ENCODE results near the gene SLC10A7.
A peak's percentile ranks its signal among the peaks of the same experiment; 100 is the strongest.

SLC10A7 gene

GRCh38 chr4:146333895-146334262, 187.9 kb downstream of the SLC10A7 start:
- no peak for ATAC-seq
- TF ChIP-seq, protein P1, sequence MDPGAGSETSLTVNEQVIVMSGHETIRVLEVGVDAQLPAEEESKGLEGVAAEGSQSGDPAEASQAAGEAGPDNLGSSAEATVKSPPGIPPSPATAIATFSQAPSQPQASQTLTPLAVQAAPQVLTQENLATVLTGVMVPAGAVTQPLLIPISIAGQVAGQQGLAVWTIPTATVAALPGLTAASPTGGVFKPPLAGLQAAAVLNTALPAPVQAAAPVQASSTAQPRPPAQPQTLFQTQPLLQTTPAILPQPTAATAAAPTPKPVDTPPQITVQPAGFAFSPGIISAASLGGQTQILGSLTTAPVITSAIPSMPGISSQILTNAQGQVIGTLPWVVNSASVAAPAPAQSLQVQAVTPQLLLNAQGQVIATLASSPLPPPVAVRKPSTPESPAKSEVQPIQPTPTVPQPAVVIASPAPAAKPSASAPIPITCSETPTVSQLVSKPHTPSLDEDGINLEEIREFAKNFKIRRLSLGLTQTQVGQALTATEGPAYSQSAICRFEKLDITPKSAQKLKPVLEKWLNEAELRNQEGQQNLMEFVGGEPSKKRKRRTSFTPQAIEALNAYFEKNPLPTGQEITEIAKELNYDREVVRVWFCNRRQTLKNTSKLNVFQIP (CRISPR knock-in tag; IDR thresholded peaks at IDR 0.05; ENCODE audit: borderline replicate concordance, low read depth), result no peak
- TF ChIP-seq ISL1 (CRISPR knock-in tag; IDR thresholded peaks at IDR 0.05) (no peak), RARB (CRISPR knock-in tag; IDR thresholded peaks at IDR 0.05) (no peak), BACH2 (CRISPR knock-in tag; IDR thresholded peaks at IDR 0.05; ENCODE audit: borderline replicate concordance) (no peak), OSR1 (CRISPR knock-in tag; IDR thresholded peaks at IDR 0.05) (no peak), TCF4 (CRISPR knock-in tag; IDR thresholded peaks at IDR 0.05; ENCODE audit: borderline replicate concordance) (no peak), PPARA (CRISPR knock-in tag; IDR thresholded peaks at IDR 0.05; ENCODE audit: borderline replicate concordance) (no peak), ZNF565 (CRISPR knock-in tag; conservative IDR thresholded peaks at IDR 0.05; ENCODE audit: low read depth) (no peak), ZFP3 (CRISPR knock-in tag; IDR thresholded peaks at IDR 0.05) (no peak), TOX (CRISPR knock-in tag; IDR thresholded peaks at IDR 0.05; ENCODE audit: borderline replicate concordance) (no peak), ZNF8 (CRISPR knock-in tag; IDR thresholded peaks at IDR 0.05) (no peak), CSDC2 (CRISPR knock-in tag; IDR thresholded peaks at IDR 0.05) (no peak), CSRNP3 (CRISPR knock-in tag; IDR thresholded peaks at IDR 0.05) (no peak), SNAI2 (CRISPR knock-in tag; IDR thresholded peaks at IDR 0.05) (no peak)
- TF ChIP-seq, protein P2, sequence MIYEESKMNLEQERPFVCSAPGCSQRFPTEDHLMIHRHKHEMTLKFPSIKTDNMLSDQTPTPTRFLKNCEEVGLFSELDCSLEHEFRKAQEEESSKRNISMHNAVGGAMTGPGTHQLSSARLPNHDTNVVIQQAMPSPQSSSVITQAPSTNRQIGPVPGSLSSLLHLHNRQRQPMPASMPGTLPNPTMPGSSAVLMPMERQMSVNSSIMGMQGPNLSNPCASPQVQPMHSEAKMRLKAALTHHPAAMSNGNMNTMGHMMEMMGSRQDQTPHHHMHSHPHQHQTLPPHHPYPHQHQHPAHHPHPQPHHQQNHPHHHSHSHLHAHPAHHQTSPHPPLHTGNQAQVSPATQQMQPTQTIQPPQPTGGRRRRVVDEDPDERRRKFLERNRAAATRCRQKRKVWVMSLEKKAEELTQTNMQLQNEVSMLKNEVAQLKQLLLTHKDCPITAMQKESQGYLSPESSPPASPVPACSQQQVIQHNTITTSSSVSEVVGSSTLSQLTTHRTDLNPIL (CRISPR knock-in tag; IDR thresholded peaks at IDR 0.05; ENCODE audit: low read depth), result no peak

DNA sequence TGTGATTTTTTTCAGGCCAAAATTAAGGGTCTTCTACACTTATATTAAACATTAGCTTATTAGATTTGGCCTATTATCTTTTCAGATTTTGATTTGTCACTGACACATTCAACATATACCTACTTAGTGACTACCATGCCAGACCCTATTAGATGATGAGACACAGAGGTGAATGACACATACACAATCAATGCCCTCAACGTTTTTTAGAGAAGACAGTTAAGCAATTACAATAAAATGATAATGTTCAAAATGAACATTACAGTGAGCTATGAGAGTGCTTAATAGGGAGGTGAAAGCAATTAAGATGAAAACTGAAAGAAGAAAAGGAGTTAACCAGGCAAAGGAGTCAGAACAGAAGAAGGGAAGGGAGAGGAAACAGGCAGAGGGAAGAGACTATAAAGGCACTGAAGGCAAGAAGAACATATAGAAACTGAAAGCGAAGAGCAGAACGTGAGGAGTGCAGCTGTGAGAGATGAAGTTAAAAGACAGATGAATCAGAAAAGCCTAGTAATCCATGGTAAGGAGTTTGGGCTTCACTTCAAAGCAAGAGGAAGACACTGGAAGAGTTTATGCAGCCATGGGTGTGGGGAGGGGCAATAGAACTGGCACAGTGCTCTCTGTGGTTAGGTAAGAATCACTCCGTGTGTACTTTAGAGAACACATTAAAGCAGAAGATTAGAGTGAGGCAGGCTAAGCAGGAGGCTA, 188.4 kb downstream of the SLC10A7 start:
- TF ChIP-seq, protein P3, sequence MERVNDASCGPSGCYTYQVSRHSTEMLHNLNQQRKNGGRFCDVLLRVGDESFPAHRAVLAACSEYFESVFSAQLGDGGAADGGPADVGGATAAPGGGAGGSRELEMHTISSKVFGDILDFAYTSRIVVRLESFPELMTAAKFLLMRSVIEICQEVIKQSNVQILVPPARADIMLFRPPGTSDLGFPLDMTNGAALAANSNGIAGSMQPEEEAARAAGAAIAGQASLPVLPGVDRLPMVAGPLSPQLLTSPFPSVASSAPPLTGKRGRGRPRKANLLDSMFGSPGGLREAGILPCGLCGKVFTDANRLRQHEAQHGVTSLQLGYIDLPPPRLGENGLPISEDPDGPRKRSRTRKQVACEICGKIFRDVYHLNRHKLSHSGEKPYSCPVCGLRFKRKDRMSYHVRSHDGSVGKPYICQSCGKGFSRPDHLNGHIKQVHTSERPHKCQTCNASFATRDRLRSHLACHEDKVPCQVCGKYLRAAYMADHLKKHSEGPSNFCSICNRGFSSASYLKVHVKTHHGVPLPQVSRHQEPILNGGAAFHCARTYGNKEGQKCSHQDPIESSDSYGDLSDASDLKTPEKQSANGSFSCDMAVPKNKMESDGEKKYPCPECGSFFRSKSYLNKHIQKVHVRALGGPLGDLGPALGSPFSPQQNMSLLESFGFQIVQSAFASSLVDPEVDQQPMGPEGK (CRISPR knock-in tag; IDR thresholded peaks at IDR 0.05; ENCODE audit: borderline replicate concordance), result no peak
- TF ChIP-seq ISL1 (CRISPR knock-in tag; IDR thresholded peaks at IDR 0.05), result 0 out of 2 replicates have a peak, but pooled peaks have one; percentile 8
- no peak for TF ChIP-seq TOX (CRISPR knock-in tag; IDR thresholded peaks at IDR 0.05; ENCODE audit: borderline replicate concordance)
- peak; percentile 65 for ATAC-seq

GRCh38 chr4:146330392-146330791, 191.3 kb downstream of the SLC10A7 start:
- peak; percentile 30 for ATAC-seq
- TF ChIP-seq ISL1 (CRISPR knock-in tag; IDR thresholded peaks at IDR 0.05) (peak; percentile 73), ZC3H10 (CRISPR knock-in tag; IDR thresholded peaks at IDR 0.05) (0 out of 2 replicates have a peak, but pooled peaks have one; percentile 34), ESRRG (CRISPR knock-in tag; IDR thresholded peaks at IDR 0.05) (no peak)

- TF ChIP-seq BACH2 (CRISPR knock-in tag; IDR thresholded peaks at IDR 0.05; ENCODE audit: borderline replicate concordance) (no peak), ISL1 (CRISPR knock-in tag; IDR thresholded peaks at IDR 0.05) (peak; percentile 79)
- peak; percentile 77 for ATAC-seq
Measured at GRCh38 chr4:146329050-146329716, 192.6 kb downstream of the SLC10A7 start.
